Fibroblast of upper back skin (primary cell): ENCODE measurements around the gene H2AZ2.
"Not testable (repeated sequence)": the region's sequence is repeated elsewhere in the genome, so short reads cannot be mapped to it uniquely, and the experiment has no call there.

ENCODE experiments used
- DNase-seq: peaks from one replicate; pipeline ENCODE4 v3.0.0-alpha.2; 2013

The H2AZ2 gene

GRCh38 chr7:44811093-44811492 is 36.8 kb downstream of the H2AZ2 start:
- no peak for DNase-seq

- no peak for DNase-seq
These were observed 38.9 kb downstream of the H2AZ2 start for GRCh38 chr7:44808914-44809393.

GRCh38 chr7:44805950-44806349 is 41.9 kb downstream of the H2AZ2 start:
- no peak for DNase-seq

GRCh38 chr7:44803828-44804519 is 43.9 kb downstream of the H2AZ2 start:
- not testable (repeated sequence) for DNase-seq

GRCh38 chr7:44802418-44803025 is 45.4 kb downstream of the H2AZ2 start:
- DNase-seq, result no peak

- DNase-seq, result peak; percentile 63
These were observed 46.0 kb downstream of the H2AZ2 start for GRCh38 chr7:44801890-44802289.

GRCh38 chr7:44799939-44800338 is 47.9 kb downstream of the H2AZ2 start:
- no peak for DNase-seq

GRCh38 chr7:44798649-44799305 is 49.1 kb downstream of the H2AZ2 start:
- no peak for DNase-seq

- peak; percentile 87 for DNase-seq
These were observed 50.3 kb downstream of the H2AZ2 start for GRCh38 chr7:44797329-44798258.

GRCh38 chr7:44796504-44797328 is 51.2 kb downstream of the H2AZ2 start, which contains the start of gene PPIA:
Gene PPIA, plus strand, starts transcription at chr7:44796681. Its CDS starts 44 bp downstream, at chr7:44796725.
- peak; percentile 98 for DNase-seq

GRCh38 chr7:44796034-44796503 is 51.8 kb downstream of the H2AZ2 start:
- no peak for DNase-seq

GRCh38 chr7:44794331-44794730 is 53.6 kb downstream of the H2AZ2 start:
- DNase-seq, result peak; percentile 45

GRCh38 chr7:44793919-44794318 is 54.0 kb downstream of the H2AZ2 start:
- peak; percentile 27 for DNase-seq

- DNase-seq, result peak; percentile 69
These were observed 56.3 kb downstream of the H2AZ2 start for GRCh38 chr7:44791278-44792219.

GRCh38 chr7:44789990-44790389 is 57.9 kb downstream of the H2AZ2 start:
- DNase-seq, result no peak

- DNase-seq, result no peak
These were observed 60.1 kb downstream of the H2AZ2 start for GRCh38 chr7:44787762-44788161.

- DNase-seq, result no peak
These were observed 60.8 kb downstream of the H2AZ2 start for GRCh38 chr7:44787041-44787440.

- not testable (repeated sequence) for DNase-seq
These were observed 62.7 kb downstream of the H2AZ2 start for GRCh38 chr7:44785218-44785617.

- no peak for DNase-seq
These were observed 63.5 kb downstream of the H2AZ2 start for GRCh38 chr7:44784364-44784763.

GRCh38 chr7:44783407-44783806 is 64.5 kb downstream of the H2AZ2 start:
- DNase-seq, result no peak
